K562 (cell line): ENCODE data around the gene MAEL. TPM values are rescaled to one million over a fixed set of nuclear protein-coding genes. Genes with fewer than 3 reads are reported as not detected.

Experiments
- AFF1 ChIP-seq, 2 experiments: fragments of 450-650 bp; IDR thresholded peaks; 2 replicates each; pipeline ENCODE4 v1.6.1; 2018; ENCODE audit warnings: mild to moderate bottlenecking in 2 of 2, low read depth in 1 of 2; ENCODE audit not compliant: partially characterized antibody in 2 of 2
- ARID2 ChIP-seq: fragments of 450-650 bp; IDR thresholded peaks from 2 replicates; pipeline ENCODE4 v1.6.1; 2017; ENCODE audit warnings: antibody characterized with exemption, mild to moderate bottlenecking
- ATF2 ChIP-seq: sonication (generic); formaldehyde crosslinking; IDR thresholded peaks from 2 replicates; pipeline ENCODE4 v1.8.1; 2022; ENCODE audit warnings: missing genetic modification reagents
- BRD9 ChIP-seq: fragments of 450-650 bp; IDR thresholded peaks from 2 replicates; pipeline ENCODE4 v1.6.1; 2018; ENCODE audit warnings: low read depth; ENCODE audit not compliant: partially characterized antibody
- EGR1 ChIP-seq: fragments of 450-650 bp; conservative IDR thresholded peaks from 2 replicates; pipeline ENCODE4 v1.6.1; 2017; ENCODE audit warnings: mild to moderate bottlenecking
- EHMT2 ChIP-seq: fragments of 450-650 bp; IDR thresholded peaks from 2 replicates; pipeline ENCODE4 v1.6.1; 2018; ENCODE audit warnings: antibody characterized with exemption
- KDM5B ChIP-seq: fragments of 200-600 bp; sonication (generic); IDR thresholded peaks from 2 replicates; pipeline ENCODE4 v1.6.1; 2012; ENCODE audit warnings: low read depth, mild to moderate bottlenecking, moderate library complexity, low read length, control low read depth, inconsistent platforms; ENCODE audit not compliant: insufficient replicate concordance
- MAZ ChIP-seq, 2 experiments: fragments of 450-650 bp in 1 of 2; sonication (generic) in 1 of 2; formaldehyde crosslinking; IDR thresholded peaks in 1 of 2; conservative IDR thresholded peaks in 1 of 2; 2 replicates each; pipeline versions ENCODE4 v1.4.0 to v1.5.0; 2020; ENCODE audit warnings: mild to moderate bottlenecking in 1 of 2, missing genetic modification reagents in 1 of 2
- MXI1 ChIP-seq: IDR thresholded peaks from 2 replicates; pipeline ENCODE4 v1.6.1; 2011; ENCODE audit warnings: low read depth, mild to moderate bottlenecking, improper control_type of control experiment, low read length
- NKRF ChIP-seq: fragments of 450-650 bp; IDR thresholded peaks from 2 replicates; pipeline ENCODE4 v1.6.1; 2016; ENCODE audit warnings: borderline replicate concordance
- RFX1 ChIP-seq: fragments of 450-650 bp; IDR thresholded peaks from 2 replicates; pipeline ENCODE4 v1.6.1; 2016; ENCODE audit warnings: mild to moderate bottlenecking, moderate library complexity
- SRF ChIP-seq, 2 experiments: fragments of 250-450, 450-650 bp in 1 of 2; sonication (Bioruptor Pico) in 1 of 2; sonication (generic) in 1 of 2; formaldehyde crosslinking; IDR thresholded peaks; 2 replicates each; pipeline versions ENCODE4 v1.5.0 to v1.5.1; 2020 to 2022; ENCODE audit warnings: mild to moderate bottlenecking in 1 of 2, missing genetic modification reagents in 1 of 2
- THRA ChIP-seq: fragments of 450-650 bp; IDR thresholded peaks from 2 replicates; pipeline ENCODE4 v1.6.1; 2017; ENCODE audit warnings: mild to moderate bottlenecking, moderate library complexity
- U2AF1 ChIP-seq: fragments of 200-400 bp; formaldehyde crosslinking; optimal IDR thresholded peaks from 2 replicates; pipeline ENCODE3; 2017; ENCODE audit warnings: mild to moderate bottlenecking, low read depth, low read length, moderate library complexity
- ZC3H11A ChIP-seq: IDR thresholded peaks from 2 replicates; pipeline ENCODE4 v1.6.1; 2012; ENCODE audit warnings: low read depth, low read length, improper control_type of control experiment
- polyA plus RNA-seq, 8 experiments: library from polyadenylated mRNA; depleted of rRNA in 4 of 8; stranded (reverse) in 5 of 8; unstranded in 3 of 8; fragments of >200 nt; fragmentation: Nextera tagmentation in 2 of 8; fragmentation: Illumina TruSeq in 1 of 8; extraction: Ambion mirVana in 2 of 8; extraction: Trizol in 1 of 8; gene quantifications; 2 replicates each; pipeline versions ENCODE4 v1.2.1 to v1.2.3, GENCODE V29; 2011 to 2014; ENCODE audit warnings: inconsistent platforms in 1 of 8, missing spikeins in 1 of 8
- total RNA-seq, 7 experiments: library from RNA; depleted of rRNA in 6 of 7; stranded (reverse); fragments of >200 nt in 6 of 7; fragmentation: Illumina TruSeq in 2 of 7; extraction: Trizol in 2 of 7; gene quantifications; 2 replicates each; pipeline versions ENCODE4 v1.2.1 to v1.2.3, GENCODE V29; 2011 to 2021; ENCODE audit warnings: low replicate concordance in 1 of 7

The MAEL gene
- total and polyA plus RNA-seq, 9 of the 15 experiments (the other 6 are each of a cell fraction or from before 2014, with no cell fraction given), result 0.11 to 1.9 (median 0.75) TPM

- TF ChIP-seq THRA (no peak), AFF1 (IDR thresholded peaks at IDR 0.05; ENCODE audit: low read depth in 1 of 2, partially characterized antibody in 2 of 2) (no peak), MAZ (CRISPR knock-in tag; conservative IDR thresholded peaks at IDR 0.05 in 1 of 2, IDR thresholded peaks at IDR 0.05 in 1 of 2) (peak in 1 of 2 experiments; percentile 38; a peak in 1 of 4 replicates), KDM5B (no peak), EGR1 (no peak), ZC3H11A (no peak), RFX1 (peak; percentile 23), EHMT2 (no peak), U2AF1 (no peak), ARID2 (0 out of 2 replicates have a peak, but pooled peaks have one; percentile 15), ATF2 (CRISPR knock-in tag) (no peak), BRD9 (no peak), NKRF (no peak), SRF (CRISPR knock-in tag; IDR thresholded peaks at IDR 0.05) (no peak), MXI1 (no peak)
Measured at GRCh38 chr1:167057241-167057688, 68.2 kb downstream of the MAEL start (continued).
